DND-41 (cell line): ENCODE measurements around the gene FRY.

Experiments used
- CTCF ChIP-seq: IDR thresholded peaks from 2 replicates; pipeline ENCODE4 v1.5.1; 2012; ENCODE audit warnings: borderline replicate concordance, low read length, moderate library complexity, mild to moderate bottlenecking; ENCODE audit not compliant: poor library complexity, severe bottlenecking; ENCODE audit errors: extremely low read depth
- EZH2 ChIP-seq: IDR thresholded peaks from 3 replicates; pipeline ENCODE4 v1.6.1; 2012; ENCODE audit warnings: borderline replicate concordance, low read depth, mild to moderate bottlenecking, moderate library complexity, low read length, inconsistent platforms; ENCODE audit not compliant: severe bottlenecking

GRCh38 chr13:32309312-32310133 is 277.9 kb downstream of the FRY start:
- no peak for TF ChIP-seq CTCF
- no peak for TF ChIP-seq EZH2
